Common myeloid progenitor, CD34-positive (primary cell): ENCODE data around the gene ABCA2.

Experiments
- CTCF ChIA-PET: fragments of 350-600 bp; sonication (Branson Sonifier 250); formaldehyde crosslinking; loops from one replicate; lab custom pipeline; 2021; ENCODE audit warnings: antibody characterized with exemption; lab: Charles Lee
- POLR2A ChIA-PET: fragments of 350-600 bp; sonication (Branson Sonifier 250); formaldehyde crosslinking; loops from one replicate; lab custom pipeline; 2021; ENCODE audit warnings: antibody characterized with exemption; lab: Charles Lee
- DNase-seq, 3 donors: peaks; one replicate each; pipeline versions ENCODE4 v3.0.0 to v3.0.0-alpha.2; 2013
- H3K27ac ChIP-seq, 2 experiments: 1 replicate in 1 of 2; 2 replicates in 1 of 2; pipeline ENCODE4 v1.7.0; 2013; ENCODE audit warnings: inconsistent platforms in 2 of 2, low read length in 2 of 2, mild to moderate bottlenecking in 2 of 2, low read depth in 1 of 2, moderate library complexity in 1 of 2; ENCODE audit not compliant: severe bottlenecking in 2 of 2, insufficient read depth in 1 of 2, poor library complexity in 1 of 2
- H3K27me3 ChIP-seq, 5 experiments: replicated peaks in 2 of 5; 1 replicate in 3 of 5; 2 replicates in 2 of 5; pipeline versions ENCODE4 v1.6.1 to v1.7.0; 2013; ENCODE audit warnings: low read length in 4 of 5, mild to moderate bottlenecking in 2 of 5, moderate library complexity in 2 of 5, inconsistent platforms in 1 of 5; ENCODE audit not compliant: insufficient read depth in 5 of 5, control insufficient read depth in 4 of 5
- H3K36me3 ChIP-seq, 4 experiments: 1 replicate in 2 of 4; 2 replicates in 2 of 4; pipeline versions ENCODE4 v1.6.1 to v1.7.0; 2013; ENCODE audit warnings: low read length in 3 of 4, control low read depth in 1 of 4, mild to moderate bottlenecking in 1 of 4; ENCODE audit not compliant: control insufficient read depth in 4 of 4, insufficient read depth in 4 of 4
- H3K4me1 ChIP-seq, 4 experiments: 1 replicate in 3 of 4; 2 replicates in 1 of 4; pipeline versions ENCODE4 v1.6.1 to v1.7.1; 2013; ENCODE audit warnings: low read length in 3 of 4, mild to moderate bottlenecking in 3 of 4, control low read depth in 1 of 4, inconsistent platforms in 1 of 4, moderate library complexity in 1 of 4; ENCODE audit not compliant: control insufficient read depth in 4 of 4, insufficient read depth in 4 of 4; ENCODE audit errors: control extremely low read depth in 1 of 4
- H3K4me3 ChIP-seq, 7 experiments: 1 replicate in 4 of 7; 2 replicates in 3 of 7; pipeline versions ENCODE4 v1.5.1 to v1.7.0; 2013; ENCODE audit warnings: mild to moderate bottlenecking in 7 of 7, low read length in 6 of 7, moderate library complexity in 6 of 7, inconsistent platforms in 2 of 7, low read depth in 2 of 7, control low read depth in 1 of 7; ENCODE audit not compliant: insufficient read depth in 4 of 7, control insufficient read depth in 1 of 7; ENCODE audit errors: extremely low read depth in 1 of 7
- H3K9me3 ChIP-seq, 5 experiments: 1 replicate in 4 of 5; 2 replicates in 1 of 5; pipeline versions ENCODE4 v1.6.1 to v1.7.1; 2013; ENCODE audit warnings: low read length in 4 of 5, mild to moderate bottlenecking in 2 of 5, inconsistent platforms in 1 of 5, low read depth in 1 of 5, moderate library complexity in 1 of 5; ENCODE audit not compliant: control insufficient read depth in 4 of 5, insufficient read depth in 2 of 5; ENCODE audit errors: control extremely low read depth in 1 of 5
- WGBS: methylation state at CpG from one replicate; pipeline ENCODE4 v1.1.5; 2013; ENCODE audit not compliant: insufficient coverage; 5-methylcytosine and 5-hydroxymethylcytosine counted together

ABCA2 gene

GRCh38 chr9:136962163-136962562 lies 65.9 kb downstream of the ABCA2 start:
- ChIA-PET CTCF (interaction anchor here (1.7 kb wide), 1 partner anchor 13 kb away, joined by 3 read pairs; no protein-coding TSS in a partner anchor), POLR2A (no interaction called here)
- peaks cover 0 to 2% (median 0%) of the 10 kb centered on the region in 5 experiments for H3K27me3 ChIP-seq
- H3K36me3 ChIP-seq: no peaks in the 10 kb centered on the region
- no peaks in the 10 kb centered on the region for H3K9me3 ChIP-seq
- no peak overlapping the region for H3K27ac ChIP-seq
- 97% methylated on average over 9 of the region's 9 CpGs for WGBS
- peaks cover 0 to 6% (median 5%) of the 10 kb centered on the region in 4 experiments for H3K4me1 ChIP-seq
- no peak overlapping the region for H3K4me3 ChIP-seq
- DNase-seq: no peak

DNA sequence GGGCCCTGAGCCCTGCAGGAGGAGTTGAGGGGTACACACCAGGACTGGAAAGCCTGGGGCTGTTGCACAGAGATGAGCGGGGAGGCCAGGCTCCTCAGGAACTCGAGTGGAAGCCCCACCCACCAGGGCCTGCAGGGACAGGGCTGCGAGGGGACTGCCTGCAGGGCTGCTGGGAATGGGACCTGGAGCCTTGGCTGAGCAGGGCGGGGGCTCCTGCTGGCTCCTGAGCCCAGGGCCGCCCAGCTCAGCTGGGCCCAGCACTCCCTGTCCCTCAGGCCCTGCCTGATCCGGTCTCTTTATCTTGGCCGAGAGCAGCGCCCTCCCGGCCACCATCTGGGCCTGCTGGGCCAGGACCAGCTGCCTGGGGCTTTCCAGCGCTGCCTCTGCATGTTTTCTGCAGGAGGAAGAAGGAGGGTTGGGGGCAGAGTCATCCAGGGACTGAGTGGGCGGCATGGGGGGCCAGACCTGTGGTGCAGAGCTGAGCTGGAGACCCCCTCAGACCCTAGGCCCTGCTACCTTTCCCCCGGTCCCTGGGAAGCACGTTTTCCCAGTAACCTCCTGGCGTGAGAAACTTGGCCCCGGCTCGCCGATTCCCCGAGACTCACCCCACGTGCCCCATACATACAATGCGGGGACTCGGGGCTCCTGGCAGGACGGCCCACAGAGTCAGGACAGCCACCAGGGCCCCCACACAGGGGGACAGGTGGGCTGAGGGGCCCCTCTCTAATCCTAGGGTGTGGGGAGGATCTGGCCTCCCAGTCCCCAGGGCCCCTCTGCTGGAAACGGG lies 66.6 kb downstream of the ABCA2 start:
- 94% methylated on average over 18 of the region's 23 CpGs for WGBS
- no peak overlapping the region for H3K4me3 ChIP-seq
- peaks cover 0 to 6% (median 5%) of the 10 kb centered on the region in 4 experiments for H3K4me1 ChIP-seq
- no peaks in the 10 kb centered on the region for H3K36me3 ChIP-seq
- no peak overlapping the region for H3K27ac ChIP-seq
- H3K9me3 ChIP-seq: no peaks in the 10 kb centered on the region
- ChIA-PET POLR2A (no interaction called here), CTCF (interaction anchor here (1.7 kb wide), 1 partner anchor 13 kb away, joined by 3 read pairs; no protein-coding TSS in a partner anchor)
- DNase-seq: no peak
- peaks cover 0 to 2% (median 0%) of the 10 kb centered on the region in 5 experiments for H3K27me3 ChIP-seq

GRCh38 chr9:136960938-136961275 lies 67.1 kb downstream of the ABCA2 start:
- Histone ChIP-seq H3K27ac (no peak overlapping the region), H3K4me1 (peaks cover 0 to 2% (median under 1%) of the 10 kb centered on the region in 4 experiments), H3K36me3 (no peaks in the 10 kb centered on the region), H3K27me3 (no peaks in the 10 kb centered on the region), H3K4me3 (no peak overlapping the region), H3K9me3 (no peaks in the 10 kb centered on the region)
- ChIA-PET POLR2A (no interaction called here), CTCF (interaction anchor here (1.1 kb wide), 1 partner anchor 15 kb away, joined by 3 read pairs; no protein-coding TSS in a partner anchor)
- DNase-seq: no peak
- WGBS: 95% methylated on average over 14 of the region's 15 CpGs

DNA sequence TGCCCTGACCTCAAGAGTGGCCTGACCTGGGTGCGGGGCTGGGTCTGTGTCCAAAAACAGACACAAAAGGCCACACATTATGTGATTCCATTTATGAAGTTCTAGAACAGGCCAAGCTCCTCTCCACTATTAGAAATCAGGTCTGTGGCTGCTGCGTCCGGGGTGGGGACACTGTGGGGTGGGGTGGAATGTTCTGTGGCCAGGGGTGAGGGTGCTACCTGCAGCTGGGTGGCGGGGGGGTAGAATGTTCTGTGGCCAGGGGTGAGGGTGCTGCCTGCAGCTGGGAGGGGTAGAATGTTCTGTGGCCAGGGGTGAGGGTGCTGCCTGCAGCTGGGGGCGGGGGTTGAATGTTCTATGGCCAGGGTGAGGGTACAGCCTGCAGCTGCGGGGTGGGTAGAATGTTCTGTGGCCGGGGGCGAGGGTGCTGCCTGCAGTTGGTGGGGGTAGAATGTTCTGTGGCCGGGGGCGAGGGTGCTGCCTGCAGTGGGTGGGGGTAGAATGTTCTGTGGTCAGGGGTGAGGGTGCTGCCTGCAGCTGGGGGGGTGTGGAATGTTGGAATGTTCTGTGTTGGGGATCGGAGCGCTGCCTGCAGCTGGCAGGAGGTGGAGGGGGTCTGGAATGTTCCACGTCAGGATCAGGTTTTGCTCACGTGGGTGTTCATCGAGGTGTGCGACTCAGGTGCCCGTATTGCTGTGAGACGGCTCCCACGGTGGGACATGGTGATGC lies 67.7 kb downstream of the ABCA2 start:
- Histone ChIP-seq H3K36me3 (no peaks in the 10 kb centered on the region), H3K27ac (no peak overlapping the region), H3K4me1 (no peaks in the 10 kb centered on the region), H3K9me3 (no peaks in the 10 kb centered on the region), H3K27me3 (no peaks in the 10 kb centered on the region), H3K4me3 (no peak overlapping the region)
- 94% methylated on average over 10 of the region's 19 CpGs for WGBS
- ChIA-PET CTCF (interaction anchor here (1.1 kb wide), 1 partner anchor 15 kb away, joined by 3 read pairs; no protein-coding TSS in a partner anchor), POLR2A (no interaction called here)
- no peak for DNase-seq

GRCh38 chr9:136958898-136959850 lies 68.9 kb downstream of the ABCA2 start:
- H3K27ac ChIP-seq: no peak overlapping the region
- no peaks in the 10 kb centered on the region for H3K36me3 ChIP-seq
- H3K27me3 ChIP-seq: no peaks in the 10 kb centered on the region
- H3K9me3 ChIP-seq: no peaks in the 10 kb centered on the region
- ChIA-PET CTCF (interaction anchor here (1.3 kb wide), 1 partner anchor 76 kb away, joined by 4 read pairs; no protein-coding TSS in a partner anchor), POLR2A (interaction anchor here (0.7 kb wide), 1 partner anchor 12 kb away, joined by 3 read pairs; no protein-coding TSS in a partner anchor)
- H3K4me3 ChIP-seq: no peak overlapping the region
- WGBS: 95% methylated on average over 24 of the region's 28 CpGs
- H3K4me1 ChIP-seq: no peaks in the 10 kb centered on the region
- no peak for DNase-seq

GRCh38 chr9:136958473-136958872 lies 69.6 kb downstream of the ABCA2 start:
- DNase-seq: no peak
- 94% methylated on average over 7 of the region's 7 CpGs for WGBS
- Histone ChIP-seq H3K4me3 (no peak overlapping the region), H3K27me3 (no peaks in the 10 kb centered on the region), H3K4me1 (no peaks in the 10 kb centered on the region), H3K36me3 (no peaks in the 10 kb centered on the region), H3K9me3 (no peaks in the 10 kb centered on the region), H3K27ac (no peak overlapping the region)
- ChIA-PET POLR2A (no interaction called here), CTCF (interaction anchor here (1.3 kb wide), 1 partner anchor 76 kb away, joined by 4 read pairs; no protein-coding TSS in a partner anchor)
